Panc1 (cell line): ENCODE data around the gene PUS3. TPM values are rescaled to one million over a fixed set of nuclear protein-coding genes. Genes with fewer than 3 reads are reported as not detected.

Experiments used
- ATAC-seq: fragments of 200-7000 bp; cut with Tn5 transposase; 2 replicates; pipeline ENCODE4 v1.9.1; 2020; ENCODE audit warnings: mild to moderate bottlenecking, moderate library complexity
- BruUV-seq: library from RNA; stranded (reverse); fragments of 400-500 nt; replicated peaks from 2 replicates; lab custom pipeline; 2021; lab: Mats Ljungman, UMichigan
- CTCF ChIA-PET: fragments of 300-600 bp; sonication (Branson Sonifier 250); formaldehyde crosslinking; loops from one replicate; lab custom pipeline; 2022; ENCODE audit warnings: antibody characterized with exemption; lab: Charles Lee
- POLR2A ChIA-PET: fragments of 300-600 bp; sonication (Branson Sonifier 250); formaldehyde crosslinking; loops from one replicate; lab custom pipeline; 2022; ENCODE audit warnings: antibody characterized with exemption; lab: Charles Lee
- DNase-seq: peaks from one replicate; pipeline ENCODE4 v3.0.0-alpha.2; 2010; ENCODE audit warnings: low read depth, low spot score
- H3K27ac ChIP-seq: 2 replicates; pipeline ENCODE4 v1.5.1; 2011; ENCODE audit warnings: mild to moderate bottlenecking, low read length, inconsistent platforms
- H3K27me3 ChIP-seq: fragments of 200-500 bp; sonication (Bioruptor generic); 2 replicates; pipeline ENCODE4 v1.6.0; 2014; ENCODE audit warnings: low read length, inconsistent platforms; ENCODE audit not compliant: control insufficient read depth, insufficient read depth
- H3K36me3 ChIP-seq: fragments of 200-500 bp; sonication (Bioruptor generic); 2 replicates; pipeline ENCODE4 v1.5.1; 2014; ENCODE audit warnings: inconsistent platforms, mild to moderate bottlenecking, low read length, moderate library complexity; ENCODE audit not compliant: control insufficient read depth, insufficient read depth
- H3K4me1 ChIP-seq: 2 replicates; pipeline ENCODE4 v1.5.1; 2011; ENCODE audit warnings: inconsistent platforms, mild to moderate bottlenecking, low read length, moderate library complexity; ENCODE audit not compliant: control insufficient read depth, insufficient read depth
- H3K4me3 ChIP-seq, 2 experiments: 2 replicates each; pipeline ENCODE4 v1.5.1; 2011 to 2012; ENCODE audit warnings: low read depth in 2 of 2, low read length in 2 of 2, mild to moderate bottlenecking in 2 of 2, inconsistent platforms in 1 of 2, moderate library complexity in 1 of 2
- H3K9me3 ChIP-seq: fragments of 200-500 bp; sonication (Bioruptor generic); 2 replicates; pipeline ENCODE4 v1.5.1; 2014; ENCODE audit warnings: low read depth, mild to moderate bottlenecking, inconsistent platforms, low read length, moderate library complexity; ENCODE audit not compliant: control insufficient read depth, insufficient read depth
- CTCF ChIP-seq: fragments of 450-650 bp; IDR thresholded peaks from 2 replicates; pipeline ENCODE4 v1.5.1; 2017; ENCODE audit warnings: mild to moderate bottlenecking
- POLR2AphosphoS5 ChIP-seq: IDR thresholded peaks from 2 replicates; pipeline ENCODE4 v1.6.1; 2012; ENCODE audit warnings: mild to moderate bottlenecking, low read depth, low read length, moderate library complexity
- REST ChIP-seq, 2 experiments: IDR thresholded peaks; 2 replicates each; pipeline ENCODE4 v1.6.1; 2011 to 2012; ENCODE audit warnings: low read depth in 2 of 2, control low read depth in 1 of 2, low read length in 1 of 2, mild to moderate bottlenecking in 1 of 2, moderate library complexity in 1 of 2; ENCODE audit not compliant: insufficient read depth in 1 of 2
- SIN3A ChIP-seq: IDR thresholded peaks from 2 replicates; pipeline ENCODE4 v1.6.1; 2012; ENCODE audit warnings: low read depth, mild to moderate bottlenecking, low read length, moderate library complexity, borderline replicate concordance; ENCODE audit not compliant: insufficient read depth
- TCF7L2 ChIP-seq: IDR thresholded peaks from 2 replicates; pipeline ENCODE4 v1.6.1; 2011; ENCODE audit warnings: mild to moderate bottlenecking, low read depth, low read length, inconsistent platforms
- in situ Hi-C: cut with HindIII; loops from 2 replicates; pipeline ENCODE4 v1.10.0; 2016; ENCODE audit warnings: low sequenced_read_pairs, low pct_unique_long_range_greater_than_20kb
- intact Hi-C: fragments of 100-400 bp; cut with micrococcal nuclease; formaldehyde crosslinking; loops from one replicate; pipeline ENCODE4 v1.10.0; 2022; ENCODE audit not compliant: unreplicated experiment
- total RNA-seq: library from RNA; stranded (reverse); gene quantifications from one replicate; pipeline ENCODE4 v1.2.1, GENCODE V29; 2021; ENCODE audit not compliant: unreplicated experiment

Gene PUS3
- total RNA-seq, 1 experiment from 2014 or later, result 15.1 TPM

DNA sequence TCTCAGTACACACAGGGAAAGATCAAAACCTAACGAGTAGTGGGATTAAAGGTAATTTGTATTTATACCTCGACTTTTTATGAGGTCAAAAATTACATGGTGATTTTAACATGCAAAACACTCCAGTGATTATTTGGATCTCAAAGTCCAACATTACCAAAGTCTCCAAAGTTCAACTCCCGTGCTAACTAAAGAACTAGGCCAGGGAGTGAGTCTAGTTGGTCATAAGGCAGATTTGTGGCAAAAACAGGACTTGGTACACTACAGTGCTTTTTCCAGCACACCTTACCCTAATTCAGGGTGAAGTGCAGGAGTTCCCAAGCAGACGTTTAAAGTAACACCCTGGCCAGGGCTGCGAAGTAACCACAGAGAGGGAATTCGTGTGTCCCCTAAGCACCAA lies 1.1 kb downstream of the PUS3 start:
- ChIA-PET POLR2A (no interaction called here), CTCF (no interaction called here)
- peaks cover 26% of the 10 kb centered on the region for H3K36me3 ChIP-seq
- no TSS peak for BruUV-seq
- ATAC-seq (peak; percentile 35), DNase-seq (no peak)
- peaks cover 13% of the 10 kb centered on the region for H3K27me3 ChIP-seq
- peak overlapping the region; percentile 87 to 97 for H3K4me3 ChIP-seq
- in situ Hi-C loops, result loop anchor here (25.0 kb wide), 1 partner anchor 185 kb away; no protein-coding TSS in a partner anchor
- intact Hi-C loops, result no loop called here
- H3K9me3 ChIP-seq, result no peaks in the 10 kb centered on the region
- TF ChIP-seq POLR2AphosphoS5, result peak; percentile 36; the same call in 1 of the 2 replicates
- no peak for TF ChIP-seq CTCF
- peak overlapping the region; percentile 85 for H3K27ac ChIP-seq
- H3K4me1 ChIP-seq, result peaks cover 9% of the 10 kb centered on the region; the same call in 1 of the 2 replicates

DNA sequence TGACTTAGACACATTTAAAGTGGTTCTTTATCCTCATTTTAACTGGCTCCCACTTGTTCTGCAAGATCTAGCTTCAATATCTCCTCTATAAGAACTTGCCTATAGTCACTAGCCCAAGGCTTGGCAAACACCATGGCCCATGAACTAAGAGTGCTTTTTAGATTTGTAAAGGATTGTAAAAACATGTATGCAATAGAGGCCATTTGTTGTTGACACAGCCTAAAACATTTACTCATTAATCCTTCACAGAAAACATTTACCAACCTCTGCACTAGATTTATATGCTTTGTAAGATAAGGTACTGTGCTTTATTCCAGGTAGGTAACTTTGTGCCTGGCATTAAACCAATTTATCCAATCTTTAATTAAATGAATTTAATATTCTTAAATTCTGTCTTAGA lies 10.0 kb downstream of the PUS3 start:
- no peak overlapping the region for H3K4me3 ChIP-seq

More for the DNA sequence above, 10.0 kb downstream of the PUS3 start:
- in situ Hi-C loops (no loop called here), intact Hi-C loops (no loop called here)
- Histone ChIP-seq H3K4me1 (peaks cover 53% of the 10 kb centered on the region), H3K36me3 (peaks cover 54% of the 10 kb centered on the region), H3K9me3 (no peaks in the 10 kb centered on the region), H3K27ac (no peak overlapping the region), H3K27me3 (no peaks in the 10 kb centered on the region)
- ChIA-PET CTCF (no interaction called here), POLR2A (no interaction called here)
- TF ChIP-seq SIN3A, result no peak
- no peak for TF ChIP-seq TCF7L2
- no peak for TF ChIP-seq POLR2AphosphoS5
- no peak for TF ChIP-seq CTCF
- TF ChIP-seq REST (IDR thresholded peaks at IDR 0.05; ENCODE audit: insufficient read depth in 1 of 2, low read depth in 2 of 2, low read length in 1 of 2), result no peak
- ATAC-seq (no peak), DNase-seq (no peak)
- no TSS peak for BruUV-seq
